ENCODE results near the gene RHEB.

GRCh38 chr7:151440799-151441445 is 78.8 kb downstream of the RHEB start:
- TF ChIP-seq CTCF (conservative IDR thresholded peaks at IDR 0.05; ENCODE audit: low read depth, low read length) (no peak), POLR2A (IDR thresholded peaks at IDR 0.05; ENCODE audit: low read depth, low read length) (no peak), ELK1 (IDR thresholded peaks at IDR 0.05; ENCODE audit: borderline replicate concordance, low read depth, low read length) (no peak), FOS (IDR thresholded peaks at IDR 0.05; ENCODE audit: low read depth, low read length) (no peak), RAD21 (IDR thresholded peaks at IDR 0.05; ENCODE audit: low read length) (no peak), CEBPB (IDR thresholded peaks at IDR 0.05; ENCODE audit: low read depth, low read length) (no peak), RCOR1 (IDR thresholded peaks at IDR 0.05; ENCODE audit: insufficient replicate concordance, low read length) (no peak), BHLHE40 (IDR thresholded peaks at IDR 0.05; ENCODE audit: low read depth, low read length) (no peak), USF2 (IDR thresholded peaks at IDR 0.05; ENCODE audit: low read depth, low read length) (no peak), MXI1 (IDR thresholded peaks at IDR 0.05; ENCODE audit: borderline replicate concordance, low read depth, low read length) (no peak), MAZ (IDR thresholded peaks at IDR 0.05; ENCODE audit: borderline replicate concordance, low read depth, low read length) (no peak), MAFK (IDR thresholded peaks at IDR 0.05; ENCODE audit: low read depth, low read length) (no peak)
